ENCODE measurements around the gene MBNL1.

DNA sequence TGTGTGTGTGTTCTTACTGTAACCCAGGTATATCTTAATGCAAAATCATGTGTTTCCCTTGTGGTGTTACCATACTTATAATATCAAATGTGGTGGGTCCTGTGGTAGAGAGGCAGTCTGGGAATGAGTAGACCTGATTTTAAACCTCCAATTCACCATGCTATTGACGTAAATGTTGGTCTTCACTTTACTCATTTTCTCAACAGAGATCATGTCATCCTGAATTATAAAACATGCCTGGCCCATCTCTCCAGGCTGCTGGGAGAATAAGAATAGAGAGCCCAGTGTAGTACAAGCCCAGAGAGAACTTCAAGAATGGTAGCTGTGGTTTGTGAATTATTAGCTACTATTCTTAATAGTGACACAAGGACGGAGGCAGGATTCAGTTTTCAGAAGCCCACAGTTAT lies 88.1 kb downstream of the MBNL1 start:
- TF ChIP-seq, protein P1, sequence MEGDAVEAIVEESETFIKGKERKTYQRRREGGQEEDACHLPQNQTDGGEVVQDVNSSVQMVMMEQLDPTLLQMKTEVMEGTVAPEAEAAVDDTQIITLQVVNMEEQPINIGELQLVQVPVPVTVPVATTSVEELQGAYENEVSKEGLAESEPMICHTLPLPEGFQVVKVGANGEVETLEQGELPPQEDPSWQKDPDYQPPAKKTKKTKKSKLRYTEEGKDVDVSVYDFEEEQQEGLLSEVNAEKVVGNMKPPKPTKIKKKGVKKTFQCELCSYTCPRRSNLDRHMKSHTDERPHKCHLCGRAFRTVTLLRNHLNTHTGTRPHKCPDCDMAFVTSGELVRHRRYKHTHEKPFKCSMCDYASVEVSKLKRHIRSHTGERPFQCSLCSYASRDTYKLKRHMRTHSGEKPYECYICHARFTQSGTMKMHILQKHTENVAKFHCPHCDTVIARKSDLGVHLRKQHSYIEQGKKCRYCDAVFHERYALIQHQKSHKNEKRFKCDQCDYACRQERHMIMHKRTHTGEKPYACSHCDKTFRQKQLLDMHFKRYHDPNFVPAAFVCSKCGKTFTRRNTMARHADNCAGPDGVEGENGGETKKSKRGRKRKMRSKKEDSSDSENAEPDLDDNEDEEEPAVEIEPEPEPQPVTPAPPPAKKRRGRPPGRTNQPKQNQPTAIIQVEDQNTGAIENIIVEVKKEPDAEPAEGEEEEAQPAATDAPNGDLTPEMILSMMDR (IDR thresholded peaks at IDR 0.05): no peak
- no peak for TF ChIP-seq POLR2A (IDR thresholded peaks at IDR 0.05)

Measured in vagina (tissue), 2 donors.